CD4-positive, alpha-beta T cell (primary cell): Measurements from ENCODE around the gene ANAPC5. TPM values are rescaled to one million over a fixed set of nuclear protein-coding genes. Genes with fewer than 3 reads are reported as not detected.
"Not testable (repeated sequence)": the region's sequence is repeated elsewhere in the genome, so short reads cannot be mapped to it uniquely, and the experiment has no call there.

Source experiments
- ATAC-seq: fragments of 200-7000 bp; cut with Tn5 transposase; one replicate; pipeline ENCODE4 v1.10.0; 2022; ENCODE audit warnings: mild to moderate bottlenecking; ENCODE audit not compliant: poor library complexity
- CTCF ChIA-PET: fragments of 350-600 bp; sonication (Branson Sonifier 250); formaldehyde crosslinking; loops from one replicate; lab custom pipeline; 2021; ENCODE audit warnings: antibody characterized with exemption, inconsistent platforms; lab: Charles Lee
- POLR2A ChIA-PET: fragments of 350-600 bp; sonication (Branson Sonifier 250); formaldehyde crosslinking; loops from one replicate; lab custom pipeline; 2021; ENCODE audit warnings: antibody characterized with exemption, inconsistent platforms; lab: Charles Lee
- DNase-seq, 14 experiments: peaks; one replicate each; pipeline ENCODE4 v3.0.0-alpha.2; 2013 to 2020; ENCODE audit warnings: mixed read lengths in 2 of 14
- H3K27ac ChIP-seq, 2 donors: one replicate each; pipeline versions ENCODE4 v1.5.1 to v1.7.0; 2013; ENCODE audit warnings: low read length in 2 of 2, low read depth in 1 of 2, mild to moderate bottlenecking in 1 of 2
- H3K27me3 ChIP-seq, 2 experiments: 1 replicate in 1 of 2; 2 replicates in 1 of 2; pipeline versions ENCODE4 v1.6.1 to v1.7.0; 2013; ENCODE audit warnings: low read length in 2 of 2, control low read depth in 1 of 2, mild to moderate bottlenecking in 1 of 2, moderate library complexity in 1 of 2; ENCODE audit not compliant: insufficient read depth in 2 of 2, control insufficient read depth in 1 of 2
- H3K36me3 ChIP-seq: one replicate; pipeline ENCODE4 v1.6.1; 2013; ENCODE audit warnings: low read length, control low read depth; ENCODE audit not compliant: insufficient read depth
- H3K4me1 ChIP-seq: one replicate; pipeline ENCODE4 v1.6.1; 2013; ENCODE audit warnings: low read length, control low read depth; ENCODE audit not compliant: insufficient read depth
- H3K4me3 ChIP-seq: one replicate; pipeline ENCODE4 v1.5.1; 2013; ENCODE audit warnings: mild to moderate bottlenecking, low read length, moderate library complexity
- H3K9me3 ChIP-seq, 2 experiments: 1 replicate in 1 of 2; 2 replicates in 1 of 2; pipeline versions ENCODE4 v1.6.1 to v1.7.0; 2013; ENCODE audit warnings: low read length in 2 of 2, mild to moderate bottlenecking in 2 of 2, control low read depth in 1 of 2, moderate library complexity in 1 of 2; ENCODE audit not compliant: control insufficient read depth in 1 of 2, insufficient read depth in 1 of 2
- H3K27ac Mint-ChIP-seq: one replicate; pipeline ENCODE4 v1.8.0; 2020; ENCODE audit warnings: mixed read lengths
- H3K27me3 Mint-ChIP-seq: one replicate; pipeline ENCODE4 v1.8.0; 2021; ENCODE audit warnings: mixed read lengths
- H3K36me3 Mint-ChIP-seq: one replicate; pipeline ENCODE4 v1.8.0; 2021; ENCODE audit warnings: low read depth, mixed read lengths
- H3K4me1 Mint-ChIP-seq: one replicate; pipeline ENCODE4 v1.8.0; 2021; ENCODE audit warnings: low read depth, mixed read lengths
- H3K4me3 Mint-ChIP-seq: one replicate; pipeline ENCODE4 v1.8.0; 2020; ENCODE audit warnings: mild to moderate bottlenecking, mixed read lengths
- H3K9me3 Mint-ChIP-seq: one replicate; pipeline ENCODE4 v1.8.0; 2020; ENCODE audit warnings: mixed read lengths
- CTCF ChIP-seq: fragments of 200-600 bp; IDR thresholded peaks from one replicate; pipeline ENCODE4 v1.8.0; 2022; ENCODE audit warnings: antibody characterized with exemption, mild to moderate bottlenecking
- intact Hi-C, 2 experiments: fragments of 100-400 bp; cut with DNase I in 1 of 2; cut with micrococcal nuclease in 1 of 2; formaldehyde crosslinking; loops; one replicate each; pipeline versions ENCODE4 v1.15.1 to v1.9.0; 2023 to 2025; cut with DNase I, micrococcal nuclease
- total RNA-seq, 174 experiments: library from RNA in 2 of 174; stranded (reverse) in 2 of 174; gene quantifications; one replicate each; pipeline ENCODE4 v1.2.3 and lab custom pipeline; 2021 to 2026

Gene ANAPC5
- total RNA-seq, 2 experiments from 2014 or later, result 88.2 to 96.2 TPM

- Histone ChIP-seq H3K4me1 (no peaks in the 10 kb centered on the region), H3K27ac (no peak overlapping the region), H3K27me3 (no peaks in the 10 kb centered on the region), H3K4me3 (no peak overlapping the region), H3K36me3 (peaks cover 46% of the 10 kb centered on the region), H3K9me3 (no peaks in the 10 kb centered on the region)
- ATAC-seq, result no peak
- H3K27ac Mint-ChIP-seq, result peak overlapping the region; percentile 18
- ChIA-PET POLR2A (no interaction called here), CTCF (no interaction called here)
- peak in 1 of 14 experiments; percentile 18 for DNase-seq
- H3K27me3 Mint-ChIP-seq, result no peaks in the 10 kb centered on the region
- H3K4me3 Mint-ChIP-seq, result no peak overlapping the region
- peaks cover 82% of the 10 kb centered on the region for H3K36me3 Mint-ChIP-seq
- no peaks in the 10 kb centered on the region for H3K9me3 Mint-ChIP-seq
- intact Hi-C loops, result no loop called here
- TF ChIP-seq CTCF, result no peak
- peaks cover 19% of the 10 kb centered on the region for H3K4me1 Mint-ChIP-seq
These were observed 37.8 kb downstream of the ANAPC5 start for GRCh38 chr12:121314431-121314830.

GRCh38 chr12:121310231-121310630 is 42.0 kb downstream of the ANAPC5 start:
- H3K27ac Mint-ChIP-seq, DNase-seq, H3K4me1 ChIP-seq, H3K4me3 Mint-ChIP-seq, POLR2A ChIA-PET, H3K9me3 ChIP-seq, ATAC-seq, H3K9me3 Mint-ChIP-seq, H3K4me3 ChIP-seq, intact Hi-C loops, H3K27me3 ChIP-seq, H3K27me3 Mint-ChIP-seq, H3K27ac ChIP-seq, CTCF ChIA-PET: not testable (repeated sequence)
- H3K4me1 Mint-ChIP-seq, result peaks cover 15% of the 10 kb centered on the region
- H3K36me3 Mint-ChIP-seq, result peaks cover 63% of the 10 kb centered on the region
- H3K36me3 ChIP-seq, result peaks cover 40% of the 10 kb centered on the region

- H3K9me3 ChIP-seq, DNase-seq, H3K27ac Mint-ChIP-seq, H3K4me1 Mint-ChIP-seq, H3K4me3 ChIP-seq, H3K4me3 Mint-ChIP-seq, H3K27me3 Mint-ChIP-seq, H3K27ac ChIP-seq, CTCF ChIA-PET, H3K27me3 ChIP-seq, intact Hi-C loops, H3K4me1 ChIP-seq, H3K9me3 Mint-ChIP-seq, ATAC-seq: not testable (repeated sequence)
- H3K36me3 ChIP-seq, result peaks cover 34% of the 10 kb centered on the region
- POLR2A ChIA-PET, result interaction anchor here (1.6 kb wide), 1 partner anchor 10 kb away, joined by 4 read pairs; no protein-coding TSS in a partner anchor
- peaks cover 40% of the 10 kb centered on the region for H3K36me3 Mint-ChIP-seq
These were observed 44.8 kb downstream of the ANAPC5 start for GRCh38 chr12:121307397-121307796.

- H3K36me3 ChIP-seq, result peaks cover 11% of the 10 kb centered on the region
- CTCF ChIA-PET, result no interaction called here
- Mint-ChIP-seq H3K4me3 (no peak overlapping the region), H3K9me3 (no peaks in the 10 kb centered on the region), H3K36me3 (peaks cover 15% of the 10 kb centered on the region), H3K27ac (no peak overlapping the region), H3K4me1 (no peaks in the 10 kb centered on the region), H3K27me3 (no peaks in the 10 kb centered on the region)
- ATAC-seq, result no peak
- intact Hi-C loops, result no loop called here
- no peak for TF ChIP-seq CTCF
- H3K9me3 ChIP-seq, result no peaks in the 10 kb centered on the region
- no peaks in the 10 kb centered on the region for H3K4me1 ChIP-seq
- H3K27me3 ChIP-seq, result no peaks in the 10 kb centered on the region
- H3K4me3 ChIP-seq, result no peak overlapping the region
- no peak overlapping the region for H3K27ac ChIP-seq
- no peak for DNase-seq
- POLR2A ChIA-PET, result no interaction called here
These were observed 47.9 kb downstream of the ANAPC5 start for GRCh38 chr12:121304306-121304705.
